H1 (cell line): ENCODE measurements around the gene USP26. TPM values are rescaled to one million over a fixed set of nuclear protein-coding genes. Genes with fewer than 3 reads are reported as not detected.

Experiments
- CTCF ChIA-PET: fragments of 300-600 bp; sonication (Branson Sonifier 250); formaldehyde crosslinking; loops from one replicate; lab custom pipeline; 2021; ENCODE audit not compliant: partially characterized antibody; lab: Charles Lee
- POLR2A ChIA-PET: fragments of 300-600 bp; sonication (Branson Sonifier 250); formaldehyde crosslinking; loops from one replicate; lab custom pipeline; 2021; ENCODE audit warnings: inconsistent platforms; ENCODE audit not compliant: partially characterized antibody; lab: Charles Lee
- DNase-seq, 2 experiments: peaks; one replicate each; pipeline versions ENCODE4 v3.0.0 to v3.0.0-alpha.2; 2010 to 2022; ENCODE audit warnings: low spot score in 2 of 2, low read depth in 1 of 2, mixed read lengths in 1 of 2
- FAIRE-seq: peaks from 2 replicates; lab custom pipeline; 2011; peaks lifted over from hg19 to GRCh38; lab: Jason Lieb, UNC
- H2AFZ ChIP-seq: 2 replicates; pipeline ENCODE4 v1.8.1; 2012; ENCODE audit warnings: low read length, inconsistent platforms
- H2AK5ac ChIP-seq: 2 replicates; pipeline ENCODE4 v1.6.1; 2013; ENCODE audit warnings: low read depth, low read length
- H2BK120ac ChIP-seq: replicated peaks from 2 replicates; pipeline ENCODE3; 2013; ENCODE audit warnings: low read depth, low read length, inconsistent platforms
- H2BK12ac ChIP-seq: 2 replicates; pipeline ENCODE4 v1.6.1; 2013; ENCODE audit warnings: low read depth, low read length
- H2BK15ac ChIP-seq: 2 replicates; pipeline ENCODE4 v1.6.1; 2013; ENCODE audit warnings: low read length
- H2BK20ac ChIP-seq: 2 replicates; pipeline ENCODE4 v1.6.1; 2013; ENCODE audit warnings: low read length
- H2BK5ac ChIP-seq: 2 replicates; pipeline ENCODE4 v1.6.1; 2013; ENCODE audit warnings: low read depth, low read length
- H3K14ac ChIP-seq: 2 replicates; pipeline ENCODE4 v1.6.1; 2013; ENCODE audit warnings: inconsistent platforms; ENCODE audit not compliant: insufficient read length
- H3K18ac ChIP-seq: 2 replicates; pipeline ENCODE4 v1.6.1; 2013; ENCODE audit warnings: low read length; ENCODE audit errors: extremely low read depth
- H3K23ac ChIP-seq: 2 replicates; pipeline ENCODE4 v1.6.1; 2013; ENCODE audit warnings: inconsistent platforms; ENCODE audit not compliant: insufficient read length
- H3K23me2 ChIP-seq: 2 replicates; pipeline ENCODE4 v1.6.1; 2013; ENCODE audit warnings: low read depth, low read length
- H3K27ac ChIP-seq: 2 replicates; pipeline ENCODE4 v1.6.1; 2011; ENCODE audit warnings: low read depth, low read length, inconsistent platforms
- H3K27me3 ChIP-seq, 4 experiments: replicated peaks in 1 of 4; 1 replicate in 1 of 4; 2 replicates in 3 of 4; pipeline versions ENCODE4 v1.6.1 to v1.8.1; 2011 to 2013; ENCODE audit warnings: low read length in 3 of 4, mild to moderate bottlenecking in 3 of 4, inconsistent platforms in 2 of 4, mixed read lengths in 2 of 4, moderate library complexity in 1 of 4; ENCODE audit not compliant: control insufficient read depth in 3 of 4, insufficient read depth in 3 of 4; ENCODE audit errors: extremely low read depth in 1 of 4
- H3K36me3 ChIP-seq, 4 experiments: 2 replicates each; pipeline versions ENCODE4 v1.6.1 to v1.8.1; 2011 to 2013; ENCODE audit warnings: mild to moderate bottlenecking in 4 of 4, low read length in 3 of 4, moderate library complexity in 2 of 4, control low read depth in 1 of 4, inconsistent platforms in 1 of 4; ENCODE audit not compliant: insufficient read depth in 4 of 4, control insufficient read depth in 2 of 4
- H3K4ac ChIP-seq: replicated peaks from 2 replicates; pipeline ENCODE3; 2013; ENCODE audit warnings: low read length, low read depth, mixed read lengths, inconsistent platforms; ENCODE audit not compliant: insufficient read length
- H3K4me1 ChIP-seq, 4 experiments: replicated peaks in 1 of 4; 1 replicate in 1 of 4; 2 replicates in 3 of 4; pipeline versions ENCODE4 v1.6.1 to v1.8.1; 2011 to 2013; ENCODE audit warnings: low read length in 3 of 4, inconsistent platforms in 2 of 4, mixed read lengths in 1 of 4; ENCODE audit not compliant: insufficient read depth in 4 of 4, control insufficient read depth in 3 of 4
- H3K4me2 ChIP-seq, 2 experiments: 2 replicates each; pipeline versions ENCODE4 v1.6.1 to v1.8.1; 2011 to 2013; ENCODE audit warnings: low read depth in 2 of 2, low read length in 2 of 2, control low read depth in 1 of 2, inconsistent platforms in 1 of 2, mild to moderate bottlenecking in 1 of 2; ENCODE audit not compliant: insufficient read depth in 1 of 2
- H3K4me3 ChIP-seq, 4 experiments: fragments of 200-600, 300-600 bp in 1 of 4; sonication (generic), shearing (Covaris generic), sonication (Bioruptor Twin) in 1 of 4; 2 replicates each; pipeline versions ENCODE4 v1.5.1 to v1.8.1; 2011 to 2016; ENCODE audit warnings: low read length in 4 of 4, low read depth in 3 of 4, control low read depth in 2 of 4, inconsistent platforms in 2 of 4, mild to moderate bottlenecking in 2 of 4, mixed read lengths in 1 of 4, moderate library complexity in 1 of 4; ENCODE audit not compliant: insufficient read depth in 2 of 4; ENCODE audit errors: extremely low read depth in 1 of 4
- H3K56ac ChIP-seq: replicated peaks from 2 replicates; pipeline ENCODE3; 2013; ENCODE audit warnings: low read depth, mild to moderate bottlenecking, mixed read lengths, low read length, inconsistent platforms; ENCODE audit not compliant: insufficient read length
- H3K79me1 ChIP-seq: 2 replicates; pipeline ENCODE4 v1.6.1; 2013; ENCODE audit warnings: low read depth, low read length, control low read depth
- H3K79me2 ChIP-seq, 2 experiments: 2 replicates each; pipeline versions ENCODE4 v1.6.1 to v1.8.1; 2012 to 2013; ENCODE audit warnings: low read length in 2 of 2, mild to moderate bottlenecking in 2 of 2, inconsistent platforms in 1 of 2; ENCODE audit not compliant: insufficient read depth in 2 of 2, control insufficient read depth in 1 of 2
- H3K9ac ChIP-seq, 4 experiments: replicated peaks in 1 of 4; 1 replicate in 1 of 4; 2 replicates in 3 of 4; pipeline versions ENCODE4 v1.6.1 to v1.8.1; 2011 to 2013; ENCODE audit warnings: low read depth in 3 of 4, low read length in 3 of 4, control low read depth in 2 of 4, mild to moderate bottlenecking in 2 of 4, moderate library complexity in 2 of 4, inconsistent platforms in 1 of 4; ENCODE audit errors: extremely low read depth in 1 of 4
- H3K9me3 ChIP-seq, 2 experiments: 2 replicates each; pipeline versions ENCODE4 v1.6.1 to v1.8.1; 2012 to 2013; ENCODE audit warnings: mild to moderate bottlenecking in 2 of 2, moderate library complexity in 2 of 2, control low read depth in 1 of 2, inconsistent platforms in 1 of 2, low read depth in 1 of 2, low read length in 1 of 2, mixed read lengths in 1 of 2; ENCODE audit not compliant: insufficient read depth in 2 of 2
- H4K20me1 ChIP-seq, 2 experiments: replicated peaks in 1 of 2; 2 replicates each; pipeline versions ENCODE3 to v1.8.1; 2011 to 2013; ENCODE audit warnings: inconsistent platforms in 2 of 2, low read length in 2 of 2, mild to moderate bottlenecking in 1 of 2; ENCODE audit not compliant: insufficient read depth in 2 of 2, control insufficient read depth in 1 of 2
- H4K5ac ChIP-seq: 2 replicates; pipeline ENCODE4 v1.6.1; 2013; ENCODE audit warnings: low read length, low read depth, mixed read lengths, inconsistent platforms; ENCODE audit not compliant: insufficient read length
- H4K8ac ChIP-seq: 2 replicates; pipeline ENCODE4 v1.8.0; 2013; ENCODE audit warnings: mild to moderate bottlenecking, moderate library complexity, low read length, inconsistent platforms; ENCODE audit not compliant: insufficient read depth; ENCODE audit errors: extremely low read depth
- H4K91ac ChIP-seq: replicated peaks from 2 replicates; pipeline ENCODE3; 2013; ENCODE audit warnings: low read length, mixed read lengths, inconsistent platforms; ENCODE audit not compliant: insufficient read length
- GTF2F1 ChIP-seq: IDR thresholded peaks from 2 replicates; pipeline ENCODE4 v1.6.1; 2012; ENCODE audit warnings: low read depth, low read length, improper control_type of control experiment, borderline replicate concordance
- KDM1A ChIP-seq: fragments of 200-600, 300-600 bp; sonication (generic); IDR thresholded peaks from 2 replicates; pipeline ENCODE4 v1.7.1; 2016; ENCODE audit warnings: mild to moderate bottlenecking, low read length, borderline replicate concordance
- MAFK ChIP-seq: IDR thresholded peaks from 2 replicates; pipeline ENCODE4 v1.6.1; 2012; ENCODE audit warnings: low read depth, mild to moderate bottlenecking, improper control_type of control experiment, low read length
- WGBS, 2 experiments: shearing (Covaris generic) in 1 of 2; methylation state at CpG; one replicate each; pipeline versions ENCODE4 v1.1.6 to v1.1.7; 2013 to 2015; ENCODE audit warnings: low lambda C conversion rate in 2 of 2, mixed read lengths in 2 of 2, inconsistent platforms in 1 of 2, low coverage in 1 of 2, missing lambda C conversion rate in 1 of 2; ENCODE audit not compliant: insufficient replicate concordance in 2 of 2, insufficient coverage in 1 of 2, insufficient read length in 1 of 2; ENCODE audit errors: extremely low coverage in 1 of 2, missing lambda C conversion rate in 1 of 2; 5-methylcytosine and 5-hydroxymethylcytosine counted together
- polyA plus RNA-seq, 7 experiments: library from polyadenylated mRNA; depleted of rRNA in 3 of 7; stranded (reverse) in 5 of 7; unstranded in 2 of 7; fragments of >200 nt in 5 of 7; fragments of 200-250 nt in 2 of 7; gene quantifications; 1 replicate in 5 of 7; 2 replicates in 1 of 7; 4 replicates in 1 of 7; pipeline versions ENCODE4 v1.2.1 to v1.2.3, GENCODE V29; 2011 to 2013; ENCODE audit warnings: missing spikeins in 2 of 7, mixed read lengths in 2 of 7
- total RNA-seq: library from RNA; stranded (reverse); fragmentation: NEBNext Ultra II Directional; extraction: Animal tissue kit (Norgen Biotek cat#: 25700); gene quantifications from 2 replicates; pipeline ENCODE4 v1.2.1, GENCODE V29; 2021

The USP26 gene
- total and polyA plus RNA-seq, 2 of the 8 experiments (the other 6 are each of a cell fraction or from before 2014, with no cell fraction given), result not detected

- no peak overlapping the region for H3K4me2 ChIP-seq
- CTCF ChIA-PET, result interaction anchor here (1.0 kb wide), 1 partner anchor 13 kb away, joined by 3 read pairs; no protein-coding TSS in a partner anchor
- H3K27ac ChIP-seq, result no peak overlapping the region
- TF ChIP-seq GTF2F1 (no peak), KDM1A (no peak), MAFK (no peak)
- no peak overlapping the region for H3K4me3 ChIP-seq
- H3K14ac ChIP-seq, result no peak overlapping the region
- H3K9me3 ChIP-seq, result no peaks in the 10 kb centered on the region
- H4K5ac ChIP-seq, result no peak overlapping the region
- no peaks in the 10 kb centered on the region for H3K23me2 ChIP-seq
- no peak overlapping the region for H2BK12ac ChIP-seq
- H4K91ac ChIP-seq, result no peak overlapping the region
- FAIRE-seq, result no peak
- H3K79me2 ChIP-seq, result no peaks in the 10 kb centered on the region
- no peak overlapping the region for H2BK5ac ChIP-seq
- no peaks in the 10 kb centered on the region for H3K4me1 ChIP-seq
- H2BK120ac ChIP-seq, result no peak overlapping the region
- DNase-seq, result no peak
- no peak overlapping the region for H3K9ac ChIP-seq
- POLR2A ChIA-PET, result no interaction called here
- no peak overlapping the region for H2BK15ac ChIP-seq
- no peak overlapping the region for H4K8ac ChIP-seq
- 92% methylated on average over 3 of the region's 3 CpGs; no CpG with 5 or more reads in 1 of the 2 experiments for WGBS, 2 experiments
- no peak overlapping the region for H2AFZ ChIP-seq
- no peaks in the 10 kb centered on the region for H4K20me1 ChIP-seq
- H3K23ac ChIP-seq, result no peak overlapping the region
- H3K18ac ChIP-seq, result no peak overlapping the region
- H3K56ac ChIP-seq, result no peak overlapping the region
- no peaks in the 10 kb centered on the region for H3K27me3 ChIP-seq
- H3K4ac ChIP-seq, result no peak overlapping the region
- no peak overlapping the region for H2AK5ac ChIP-seq
- H2BK20ac ChIP-seq, result no peak overlapping the region
- H3K79me1 ChIP-seq, result no peaks in the 10 kb centered on the region
- no peaks in the 10 kb centered on the region for H3K36me3 ChIP-seq
Measured at GRCh38 chrX:133018229-133018628, 78.7 kb downstream of the USP26 start.
